CD4-positive, alpha-beta memory T cell (primary cell): ENCODE data around the gene ZPR1. TPM values are rescaled to one million over a fixed set of nuclear protein-coding genes. Genes with fewer than 3 reads are reported as not detected.

Experiments
- CTCF ChIA-PET: fragments of 350-600 bp; sonication (Branson Sonifier 250); formaldehyde crosslinking; loops from one replicate; lab custom pipeline; 2021; ENCODE audit warnings: inconsistent platforms; ENCODE audit not compliant: partially characterized antibody; lab: Charles Lee
- POLR2A ChIA-PET: fragments of 350-600 bp; sonication (Branson Sonifier 250); formaldehyde crosslinking; loops from one replicate; lab custom pipeline; 2021; ENCODE audit not compliant: partially characterized antibody; lab: Charles Lee
- DNase-seq, 5 donors: peaks; one replicate each; pipeline versions ENCODE4 v3.0.0 to v3.0.0-alpha.2; 2020 to 2022; ENCODE audit warnings: mixed read lengths in 1 of 5
- H3K27ac ChIP-seq: one replicate; pipeline ENCODE4 v1.7.0; 2013; ENCODE audit warnings: low read depth, low read length
- H3K27me3 ChIP-seq: 2 replicates; pipeline ENCODE4 v1.7.0; 2013; ENCODE audit warnings: mild to moderate bottlenecking, low read length, moderate library complexity; ENCODE audit not compliant: insufficient read depth
- H3K36me3 ChIP-seq: 2 replicates; pipeline ENCODE4 v1.7.0; 2013; ENCODE audit warnings: mild to moderate bottlenecking, low read length, moderate library complexity; ENCODE audit not compliant: insufficient read depth
- H3K4me1 ChIP-seq: 2 replicates; pipeline ENCODE4 v1.7.0; 2013; ENCODE audit warnings: mild to moderate bottlenecking, low read length, moderate library complexity; ENCODE audit not compliant: insufficient read depth
- H3K4me3 ChIP-seq, 2 donors: one replicate each; pipeline ENCODE4 v1.7.0; 2013; ENCODE audit warnings: low read length in 2 of 2, mild to moderate bottlenecking in 1 of 2
- H3K9me3 ChIP-seq, 2 donors: one replicate each; pipeline ENCODE4 v1.7.0; 2013; ENCODE audit warnings: low read length in 2 of 2, control low read depth in 1 of 2; ENCODE audit not compliant: control insufficient read depth in 1 of 2
- H3K27ac Mint-ChIP-seq, 7 donors: one replicate each; pipeline ENCODE4 v1.8.0; 2020 to 2021; ENCODE audit warnings: mixed read lengths in 7 of 7, mild to moderate bottlenecking in 6 of 7, inconsistent platforms in 3 of 7, moderate library complexity in 3 of 7
- H3K27me3 Mint-ChIP-seq, 2 donors: one replicate each; pipeline ENCODE4 v1.8.0; 2020 to 2021; ENCODE audit warnings: mixed read lengths in 2 of 2
- H3K36me3 Mint-ChIP-seq, 2 donors: one replicate each; pipeline ENCODE4 v1.8.0; 2020 to 2021; ENCODE audit warnings: mixed read lengths in 2 of 2, inconsistent platforms in 1 of 2, mild to moderate bottlenecking in 1 of 2
- H3K4me1 Mint-ChIP-seq, 4 donors: one replicate each; pipeline ENCODE4 v1.8.0; 2020 to 2021; ENCODE audit warnings: mixed read lengths in 4 of 4, mild to moderate bottlenecking in 1 of 4
- H3K4me3 Mint-ChIP-seq, 8 donors: one replicate each; pipeline ENCODE4 v1.8.0; 2020 to 2021; ENCODE audit warnings: mixed read lengths in 8 of 8, mild to moderate bottlenecking in 7 of 8, moderate library complexity in 6 of 8, inconsistent platforms in 3 of 8
- H3K9me3 Mint-ChIP-seq, 8 donors: one replicate each; pipeline ENCODE4 v1.8.0; 2020 to 2021; ENCODE audit warnings: mixed read lengths in 8 of 8, mild to moderate bottlenecking in 5 of 8, inconsistent platforms in 3 of 8, moderate library complexity in 1 of 8
- intact Hi-C: fragments of 100-400 bp; cut with micrococcal nuclease; formaldehyde crosslinking; loops from one replicate; pipeline ENCODE4 v1.15.1; 2023
- polyA plus RNA-seq, 2 donors: library from polyadenylated mRNA; unstranded; fragments of 300-500 nt; fragmentation: Illumina TruSeq; gene quantifications; one replicate each; pipeline ENCODE4 v1.2.3, GENCODE V29; 2021
- total RNA-seq, 2 experiments: library from RNA; stranded (reverse); gene quantifications; one replicate each; pipeline ENCODE4 v1.2.3, GENCODE V29; 2021

Gene ZPR1
- total and polyA plus RNA-seq, 4 experiments from 2014 or later, result 45.8 to 73.4 (median 53.8) TPM

- H3K4me1 ChIP-seq, result peaks cover 48% of the 10 kb centered on the region
- CTCF ChIA-PET, result interaction anchor here (0.6 to 12.8 kb wide), 10 partner anchors 10 to 908 kb away, joined by 3 to 212 read pairs (median 4); partner anchors contain the start of genes APOA1 and SIK3
- Mint-ChIP-seq H3K4me3 (peak overlapping the region; percentile 87 to 98 (median 96)), H3K27ac (peak overlapping the region; percentile 70 to 98 (median 94)), H3K4me1 (peaks cover 32 to 75% (median 52%) of the 10 kb centered on the region in 4 donors), H3K27me3 (peaks cover 0 to 2% of the 10 kb centered on the region in 2 donors), H3K9me3 (no peaks in the 10 kb centered on the region), H3K36me3 (peaks cover 43 to 58% of the 10 kb centered on the region in 2 donors)
- peak overlapping the region; percentile 84 for H3K27ac ChIP-seq
- no peaks in the 10 kb centered on the region for H3K9me3 ChIP-seq
- intact Hi-C loops, result no loop called here
- peaks cover 45% of the 10 kb centered on the region for H3K36me3 ChIP-seq
- POLR2A ChIA-PET, result interaction anchor here (0.7 to 6.8 kb wide), 13 partner anchors 14 to 541 kb away, joined by 3 to 100 read pairs (median 7); partner anchors contain the start of genes BUD13, CEP164, PCSK7 and SIDT2
- peak overlapping the region; percentile 55 to 62 for H3K4me3 ChIP-seq
- H3K27me3 ChIP-seq, result no peaks in the 10 kb centered on the region
- no peak for DNase-seq
Measured at GRCh38 chr11:116786966-116787365, 857 bp downstream of the ZPR1 start.

GRCh38 chr11:116786326-116786725 lies 1.5 kb downstream of the ZPR1 start:
- DNase-seq, result no peak
- Histone ChIP-seq H3K36me3 (peaks cover 48% of the 10 kb centered on the region), H3K9me3 (no peaks in the 10 kb centered on the region), H3K4me3 (no peak overlapping the region), H3K27ac (peak overlapping the region; percentile 84), H3K27me3 (no peaks in the 10 kb centered on the region), H3K4me1 (peaks cover 44% of the 10 kb centered on the region)
- Mint-ChIP-seq H3K4me3 (peak overlapping the region; percentile 87 to 98 (median 96)), H3K27me3 (peaks cover 0 to 2% of the 10 kb centered on the region in 2 donors), H3K27ac (peak overlapping the region; percentile 70 to 98 (median 94)), H3K9me3 (no peaks in the 10 kb centered on the region), H3K4me1 (peaks cover 33 to 73% (median 50%) of the 10 kb centered on the region in 4 donors), H3K36me3 (peaks cover 46 to 65% of the 10 kb centered on the region in 2 donors)
- POLR2A ChIA-PET, result interaction anchor here (1.1 to 6.8 kb wide), 6 partner anchors 13 to 445 kb away, joined by 4 to 100 read pairs (median 20); partner anchors contain the start of genes BUD13, PCSK7 and SIK3
- CTCF ChIA-PET, result interaction anchor here (0.7 to 12.8 kb wide), 6 partner anchors 13 to 320 kb away, joined by 3 to 212 read pairs (median 22); partner anchors contain the start of genes APOA1 and SIK3
- intact Hi-C loops, result no loop called here

- H3K4me1 Mint-ChIP-seq, result peaks cover 27 to 63% (median 42%) of the 10 kb centered on the region in 4 donors
- POLR2A ChIA-PET, result interaction anchor here (6.8 kb wide), 1 partner anchor 10 kb away, joined by 100 read pairs; the partner anchor contains the start of gene BUD13
- H3K4me3 Mint-ChIP-seq, result no peak overlapping the region
Measured at GRCh38 chr11:116782728-116783127, 5.1 kb downstream of the ZPR1 start.

GRCh38 chr11:116778556-116778955 lies 9.3 kb downstream of the ZPR1 start:
- Mint-ChIP-seq H3K27me3 (no peaks in the 10 kb centered on the region), H3K9me3 (no peaks in the 10 kb centered on the region), H3K27ac (peak overlapping the region in 3 of 7 donors; percentile 42 to 77 (median 47)), H3K36me3 (peaks cover 53 to 73% of the 10 kb centered on the region in 2 donors), H3K4me3 (no peak overlapping the region), H3K4me1 (peaks cover 19 to 38% (median 20%) of the 10 kb centered on the region in 4 donors)
- Histone ChIP-seq H3K36me3 (peaks cover 54% of the 10 kb centered on the region), H3K9me3 (no peaks in the 10 kb centered on the region), H3K4me1 (peaks cover 20% of the 10 kb centered on the region), H3K4me3 (no peak overlapping the region), H3K27me3 (no peaks in the 10 kb centered on the region), H3K27ac (no peak overlapping the region)
- DNase-seq, result no peak
- ChIA-PET POLR2A (no interaction called here), CTCF (no interaction called here)
- intact Hi-C loops, result no loop called here

More at GRCh38 chr11:116782728-116783127, 5.1 kb downstream of the ZPR1 start:
- H3K27me3 Mint-ChIP-seq, result no peaks in the 10 kb centered on the region
- H3K4me1 ChIP-seq, result peaks cover 30% of the 10 kb centered on the region
- H3K9me3 Mint-ChIP-seq, result no peaks in the 10 kb centered on the region
- H3K36me3 Mint-ChIP-seq, result peaks cover 77 to 91% of the 10 kb centered on the region in 2 donors
- intact Hi-C loops, result no loop called here
- H3K27me3 ChIP-seq, result no peaks in the 10 kb centered on the region
- H3K36me3 ChIP-seq, result peaks cover 80% of the 10 kb centered on the region
- H3K27ac ChIP-seq, result no peak overlapping the region
- CTCF ChIA-PET, result interaction anchor here (1.3 to 2.2 kb wide), 3 partner anchors 8 to 323 kb away, joined by 6 to 12 read pairs (median 9); partner anchors contain the start of gene APOA5
- no peak for DNase-seq
- no peaks in the 10 kb centered on the region for H3K9me3 ChIP-seq
- H3K27ac Mint-ChIP-seq, result peak overlapping the region in 4 of 7 donors; percentile 9 to 68 (median 40)
- no peak overlapping the region for H3K4me3 ChIP-seq

- no peaks in the 10 kb centered on the region for H3K9me3 ChIP-seq
- intact Hi-C loops, result no loop called here
- H3K27me3 Mint-ChIP-seq, result no peaks in the 10 kb centered on the region
- peaks cover 0 to 5% (median 0%) of the 10 kb centered on the region in 8 donors for H3K9me3 Mint-ChIP-seq
- no peaks in the 10 kb centered on the region for H3K27me3 ChIP-seq
- peak overlapping the region in 5 of 7 donors; percentile 11 to 82 (median 25) for H3K27ac Mint-ChIP-seq
- H3K36me3 Mint-ChIP-seq, result peaks cover 41 to 68% of the 10 kb centered on the region in 2 donors
- ChIA-PET CTCF (interaction anchor here (1.4 kb wide), 1 partner anchor 10 kb away, joined by 5 read pairs; the partner anchor contains the start of gene ZPR1), POLR2A (interaction anchor here (1.1 kb wide), 1 partner anchor 59 kb away, joined by 4 read pairs; no protein-coding TSS in a partner anchor)
- no peak for DNase-seq
- H3K4me3 Mint-ChIP-seq, result no peak overlapping the region
- peaks cover 39% of the 10 kb centered on the region for H3K36me3 ChIP-seq
- H3K4me1 Mint-ChIP-seq, result peaks cover 13 to 33% (median 19%) of the 10 kb centered on the region in 4 donors
- H3K27ac ChIP-seq, result no peak overlapping the region
- no peak overlapping the region for H3K4me3 ChIP-seq
- peaks cover 10% of the 10 kb centered on the region for H3K4me1 ChIP-seq
Measured at GRCh38 chr11:116777056-116777455, 10.8 kb downstream of the ZPR1 start.

- H3K4me3 Mint-ChIP-seq, result no peak overlapping the region
- POLR2A ChIA-PET, result interaction anchor here (7.7 kb wide), 1 partner anchor 9 kb away, joined by 100 read pairs; the partner anchor contains the start of gene ZPR1
- no peaks in the 10 kb centered on the region for H3K27me3 Mint-ChIP-seq
- Histone ChIP-seq H3K9me3 (no peaks in the 10 kb centered on the region), H3K27ac (no peak overlapping the region), H3K36me3 (peaks cover 37% of the 10 kb centered on the region), H3K27me3 (no peaks in the 10 kb centered on the region), H3K4me1 (peaks cover 15% of the 10 kb centered on the region), H3K4me3 (no peak overlapping the region)
- DNase-seq, result no peak
- H3K9me3 Mint-ChIP-seq, result peaks cover 0 to 5% (median 0%) of the 10 kb centered on the region in 8 donors
- intact Hi-C loops, result no loop called here
- peaks cover 40 to 63% of the 10 kb centered on the region in 2 donors for H3K36me3 Mint-ChIP-seq
- H3K27ac Mint-ChIP-seq, result peak overlapping the region in 4 of 7 donors; percentile 13 to 82 (median 20)
- CTCF ChIA-PET, result interaction anchor here (1.4 kb wide), 1 partner anchor 11 kb away, joined by 5 read pairs; the partner anchor contains the start of gene ZPR1
- peaks cover 17 to 38% (median 23%) of the 10 kb centered on the region in 4 donors for H3K4me1 Mint-ChIP-seq
Measured at GRCh38 chr11:116776522-116776984, 11.3 kb downstream of the ZPR1 start.
